HG02571 (cell line): ENCODE data around the gene PRDM2.
"Not testable (repeated sequence)": the region's sequence is repeated elsewhere in the genome, so short reads cannot be mapped to it uniquely, and the experiment has no call there.

Experiments
- ATAC-seq: cut with Tn5 transposase; IDR thresholded peaks from one replicate; pipeline ENCODE4 v1.9.1; 2021; ENCODE audit warnings: mild to moderate bottlenecking, moderate library complexity; ENCODE audit not compliant: unreplicated experiment

Gene PRDM2, protein sequence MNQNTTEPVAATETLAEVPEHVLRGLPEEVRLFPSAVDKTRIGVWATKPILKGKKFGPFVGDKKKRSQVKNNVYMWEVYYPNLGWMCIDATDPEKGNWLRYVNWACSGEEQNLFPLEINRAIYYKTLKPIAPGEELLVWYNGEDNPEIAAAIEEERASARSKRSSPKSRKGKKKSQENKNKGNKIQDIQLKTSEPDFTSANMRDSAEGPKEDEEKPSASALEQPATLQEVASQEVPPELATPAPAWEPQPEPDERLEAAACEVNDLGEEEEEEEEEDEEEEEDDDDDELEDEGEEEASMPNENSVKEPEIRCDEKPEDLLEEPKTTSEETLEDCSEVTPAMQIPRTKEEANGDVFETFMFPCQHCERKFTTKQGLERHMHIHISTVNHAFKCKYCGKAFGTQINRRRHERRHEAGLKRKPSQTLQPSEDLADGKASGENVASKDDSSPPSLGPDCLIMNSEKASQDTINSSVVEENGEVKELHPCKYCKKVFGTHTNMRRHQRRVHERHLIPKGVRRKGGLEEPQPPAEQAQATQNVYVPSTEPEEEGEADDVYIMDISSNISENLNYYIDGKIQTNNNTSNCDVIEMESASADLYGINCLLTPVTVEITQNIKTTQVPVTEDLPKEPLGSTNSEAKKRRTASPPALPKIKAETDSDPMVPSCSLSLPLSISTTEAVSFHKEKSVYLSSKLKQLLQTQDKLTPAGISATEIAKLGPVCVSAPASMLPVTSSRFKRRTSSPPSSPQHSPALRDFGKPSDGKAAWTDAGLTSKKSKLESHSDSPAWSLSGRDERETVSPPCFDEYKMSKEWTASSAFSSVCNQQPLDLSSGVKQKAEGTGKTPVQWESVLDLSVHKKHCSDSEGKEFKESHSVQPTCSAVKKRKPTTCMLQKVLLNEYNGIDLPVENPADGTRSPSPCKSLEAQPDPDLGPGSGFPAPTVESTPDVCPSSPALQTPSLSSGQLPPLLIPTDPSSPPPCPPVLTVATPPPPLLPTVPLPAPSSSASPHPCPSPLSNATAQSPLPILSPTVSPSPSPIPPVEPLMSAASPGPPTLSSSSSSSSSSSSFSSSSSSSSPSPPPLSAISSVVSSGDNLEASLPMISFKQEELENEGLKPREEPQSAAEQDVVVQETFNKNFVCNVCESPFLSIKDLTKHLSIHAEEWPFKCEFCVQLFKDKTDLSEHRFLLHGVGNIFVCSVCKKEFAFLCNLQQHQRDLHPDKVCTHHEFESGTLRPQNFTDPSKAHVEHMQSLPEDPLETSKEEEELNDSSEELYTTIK (N-terminal part only)

GRCh38 chr1:13699936-13700520 is at the start of gene PRDM2:
PRDM2 (plus strand) TSS chr1:13700188; CDS start chr1:13715606, 15,418 bp downstream.
- ATAC-seq, result peak; percentile 38

DNA sequence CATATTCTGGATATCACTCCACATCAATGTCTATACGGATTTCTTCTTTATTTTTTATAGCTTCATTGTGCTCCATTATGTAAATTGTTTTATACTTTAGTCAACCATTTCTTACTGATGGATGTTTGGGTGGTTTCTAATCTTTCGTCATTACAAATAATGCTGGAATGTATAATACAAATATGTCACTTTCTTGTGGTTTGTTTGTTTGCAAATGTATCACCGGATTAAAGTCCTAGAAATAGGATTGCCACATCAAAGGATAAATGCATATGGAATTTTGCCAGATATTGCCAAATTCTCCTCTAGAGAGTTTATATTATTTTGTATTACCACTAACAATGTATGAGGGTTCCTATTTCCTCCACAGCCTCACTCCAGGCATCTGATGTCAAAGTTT is 48.7 kb upstream of the PRDM2 start:
- ATAC-seq, result no peak

DNA sequence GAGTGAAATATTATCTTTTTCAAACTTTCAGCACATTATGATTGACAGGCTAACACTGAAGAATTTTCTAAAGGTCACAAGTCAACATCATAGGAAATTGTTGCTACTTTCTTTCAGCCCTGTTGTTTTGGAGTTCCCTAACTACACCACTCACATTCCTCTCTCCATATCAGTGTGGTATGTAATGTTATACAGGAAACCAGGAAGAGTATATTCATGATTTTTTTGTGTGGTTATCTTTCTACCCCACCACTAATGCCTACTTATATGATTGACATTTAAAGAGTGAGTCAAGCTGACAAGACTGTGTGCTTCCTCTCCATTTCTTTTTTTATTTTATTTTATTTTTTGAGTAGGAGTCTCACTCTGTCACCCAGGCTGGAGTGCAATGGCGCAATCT is 47.8 kb upstream of the PRDM2 start:
- ATAC-seq, result no peak

DNA sequence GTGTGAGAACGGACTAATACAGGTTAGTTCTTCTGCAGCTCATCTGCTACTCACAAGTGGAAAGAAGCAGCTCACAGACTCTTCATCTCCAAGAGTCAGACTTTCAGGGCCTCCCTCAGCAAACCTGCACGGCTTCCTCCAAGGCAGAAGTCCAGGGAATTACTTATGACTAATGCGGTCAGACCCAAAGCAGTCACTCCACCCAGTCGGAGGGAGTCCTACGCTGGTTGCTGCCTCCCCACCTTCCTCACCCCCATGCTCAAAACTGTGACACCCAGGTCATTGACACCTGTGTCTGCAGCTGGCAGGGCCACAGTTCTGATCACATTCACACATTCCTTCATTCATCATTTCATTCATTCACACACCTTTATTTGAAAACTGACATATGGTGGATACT is 38.4 kb upstream of the PRDM2 start:
- no peak for ATAC-seq

DNA sequence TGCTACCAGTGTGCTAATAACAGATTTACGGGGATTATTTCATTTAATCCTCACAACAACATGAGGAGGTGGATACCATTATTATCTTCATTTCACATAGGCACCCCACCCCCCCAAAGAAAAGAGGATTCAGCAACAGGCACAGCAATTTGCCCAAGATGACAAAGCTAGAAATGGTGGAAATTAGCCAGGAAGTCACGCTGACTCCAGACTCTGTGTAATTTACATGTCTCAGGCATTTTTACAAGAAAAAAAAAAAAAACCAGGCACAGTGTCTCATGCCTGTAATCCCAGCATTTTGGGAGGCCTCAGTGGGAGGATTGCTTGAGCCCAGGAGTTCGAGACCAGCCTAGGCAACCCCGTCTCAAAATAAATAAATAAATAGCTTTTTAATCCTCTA is 37.5 kb upstream of the PRDM2 start:
- no peak for ATAC-seq

- no peak for ATAC-seq
Observed at GRCh38 chr1:13663969-13664368, 36.0 kb upstream of the PRDM2 start.

DNA sequence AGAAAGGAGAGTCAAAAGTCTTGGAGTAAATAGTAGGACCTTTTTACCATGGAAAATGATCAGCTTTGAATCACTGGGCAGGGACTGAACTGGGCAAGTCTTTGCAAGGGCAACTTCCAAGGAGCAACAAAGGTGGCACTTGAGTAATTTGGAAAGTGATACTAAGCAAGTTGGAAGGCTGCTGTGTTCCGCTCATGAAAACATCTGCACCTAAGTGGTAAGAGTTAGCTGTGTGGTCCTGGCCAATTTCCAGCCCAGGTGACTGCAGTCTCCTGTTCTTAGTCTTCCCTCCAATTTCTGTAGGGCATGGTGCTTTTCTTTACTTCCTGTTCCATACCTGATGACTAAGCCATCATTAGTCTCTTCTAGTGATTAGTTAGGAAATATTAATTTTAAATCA is 35.5 kb upstream of the PRDM2 start:
- no peak for ATAC-seq

GRCh38 chr1:13666317-13666716 is 33.7 kb upstream of the PRDM2 start:
- ATAC-seq, result no peak

DNA sequence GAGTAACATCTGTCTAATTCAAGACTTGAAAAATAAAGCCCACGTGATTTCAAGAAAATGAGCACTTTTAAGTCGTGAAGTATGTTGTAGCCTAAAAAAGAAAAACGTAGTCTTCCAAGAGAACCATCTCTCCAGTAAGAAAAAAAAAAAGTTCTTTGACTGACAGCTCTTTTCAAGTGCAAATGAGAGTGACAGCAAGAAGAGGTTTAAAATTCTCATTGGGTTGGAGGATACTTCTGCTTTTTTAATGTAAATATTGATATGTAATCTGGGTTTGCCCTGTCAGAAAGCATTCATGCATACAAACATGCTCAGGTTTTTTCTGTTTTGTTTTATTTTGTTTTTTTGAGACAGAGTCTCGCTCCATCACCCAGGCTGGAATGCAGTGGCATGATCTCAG is 32.3 kb upstream of the PRDM2 start:
- ATAC-seq, result no peak

DNA sequence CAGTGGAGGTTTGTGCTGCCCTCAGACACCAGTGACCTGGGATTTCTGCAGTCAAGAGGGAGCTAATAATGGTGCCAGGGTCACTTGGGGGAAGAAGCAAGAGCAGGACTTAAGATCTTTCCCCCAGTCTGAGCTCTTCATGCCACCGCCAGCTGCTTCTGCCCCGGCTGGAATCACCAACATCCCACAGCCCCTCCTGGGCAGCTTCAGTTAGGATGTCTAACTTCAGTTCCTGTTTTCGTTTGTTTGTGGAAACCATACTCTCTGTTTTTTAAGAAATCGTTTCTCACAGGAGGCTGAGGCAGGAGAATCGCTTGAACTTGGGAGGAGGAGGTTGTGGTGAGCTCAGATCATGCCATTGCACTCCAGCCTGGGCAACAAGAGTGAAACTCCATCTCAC is 25.6 kb upstream of the PRDM2 start:
- no peak for ATAC-seq

- no peak for ATAC-seq
Observed at GRCh38 chr1:13675151-13675651, 24.8 kb upstream of the PRDM2 start.

DNA sequence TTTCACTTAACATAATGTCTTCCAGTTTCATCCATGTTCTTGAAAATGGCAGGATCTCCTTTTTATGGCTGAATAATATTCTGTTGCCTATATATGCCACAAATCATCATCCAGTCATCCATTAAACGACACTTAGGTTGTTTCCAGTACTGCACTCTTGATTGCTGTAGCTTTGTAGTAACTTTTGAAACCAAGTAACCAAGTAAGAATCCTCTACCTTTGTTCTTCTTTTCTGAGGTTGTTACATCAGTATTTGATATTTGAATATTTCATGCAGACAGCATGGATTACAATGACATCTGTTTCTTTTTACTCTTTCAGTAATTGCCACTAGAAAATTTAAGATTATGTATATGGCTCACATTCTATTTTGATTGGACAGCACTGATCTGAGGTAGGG is 22.1 kb upstream of the PRDM2 start:
- no peak for ATAC-seq

- ATAC-seq, result no peak
Observed at GRCh38 chr1:13679651-13680050, 20.3 kb upstream of the PRDM2 start.

GRCh38 chr1:13680609-13681008 is 19.4 kb upstream of the PRDM2 start:
- not testable (repeated sequence) for ATAC-seq

- no peak for ATAC-seq
Observed at GRCh38 chr1:13681921-13682320, 18.1 kb upstream of the PRDM2 start.

DNA sequence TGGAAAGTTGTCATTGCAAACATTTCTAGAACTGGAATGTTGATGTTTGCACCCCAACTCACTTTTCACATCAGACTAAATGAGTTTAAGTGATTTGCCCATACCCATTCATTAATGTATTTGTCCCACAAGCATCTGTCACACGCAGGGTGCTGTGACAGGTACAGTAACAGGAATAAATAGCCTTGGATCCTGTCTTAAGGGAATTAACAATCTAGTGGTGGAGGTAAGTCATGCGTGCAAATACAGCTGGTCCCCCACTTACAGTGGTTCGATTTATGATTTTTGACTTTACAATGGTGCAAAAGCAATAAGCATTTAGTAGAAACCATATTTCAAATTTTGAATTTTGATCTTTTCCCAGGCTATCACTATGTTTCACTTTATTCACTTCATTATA is 17.5 kb upstream of the PRDM2 start:
- ATAC-seq, result no peak

- ATAC-seq, result no peak
Observed at GRCh38 chr1:13683206-13683605, 16.8 kb upstream of the PRDM2 start.

- no peak for ATAC-seq
Observed at GRCh38 chr1:13687151-13687715, 12.8 kb upstream of the PRDM2 start.

GRCh38 chr1:13693094-13693493 is 6.9 kb upstream of the PRDM2 start:
- not testable (repeated sequence) for ATAC-seq
